A375 (cell line): Measurements from ENCODE around the gene SCLT1. TPM values are rescaled to one million over a fixed set of nuclear protein-coding genes. Genes with fewer than 3 reads are reported as not detected.

Experiments used
- small RNA-seq: library from RNA; depleted of rRNA; stranded (forward); fragments of <200 nt; gene quantifications from one replicate; pipeline ENCODE3, GENCODE V24; 2014
- total RNA-seq: library from RNA; depleted of rRNA; stranded (reverse); fragments of >200 nt; shearing (Covaris generic); gene quantifications from 2 replicates; pipeline ENCODE4 v1.2.3, GENCODE V29; 2014; rRNA removed

The SCLT1 gene
- total RNA-seq = 14.7 and 17.8 TPM in 2 replicates

GRCh38 chr4:129093191-129093920 is at the start of gene SCLT1:
Gene SCLT1 (minus strand): TSS chr4:129093539. CDS start chr4:129093103, 436 bp downstream.

GRCh38 chr4:129095811-129096454 is 2.6 kb upstream of the SCLT1 start, which contains the start of gene C4orf33:
Gene C4orf33 (plus strand): TSS chr4:129096152. CDS start chr4:129102611, 6,459 bp downstream.

Small RNA genes within 50 kb of the gene (small RNA-seq; reads per million reads assigned to genes)
- gene AC093826.2 = not detected

Other genes with a start within 250 kb of the SCLT1 start
- 5.5 and 9.3 TPM in 2 replicates for gene C4orf33, start 2.6 kb upstream of the SCLT1 start, total RNA-seq